ENCODE data around the gene AANAT.

Gene AANAT

DNA sequence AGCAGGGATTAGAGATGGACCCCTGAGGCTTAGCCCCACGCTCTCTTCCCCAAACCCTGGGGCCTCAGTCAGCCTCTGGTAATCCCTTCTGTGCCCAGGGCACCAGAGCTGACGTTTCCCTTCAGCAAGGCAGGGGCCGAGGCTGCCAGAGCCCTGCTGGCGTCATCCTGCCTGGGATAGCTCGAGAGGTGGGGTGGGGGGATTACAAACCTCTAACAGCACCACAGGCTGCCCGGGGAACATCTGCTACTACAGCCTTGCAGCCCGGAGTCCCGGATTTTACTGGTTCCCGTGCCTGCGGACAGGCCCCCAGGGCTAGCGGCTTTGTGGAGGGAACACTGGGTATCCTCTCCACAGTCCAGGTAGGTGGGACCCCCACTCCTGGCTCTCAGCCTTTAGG is at the start of gene AANAT:
Gene AANAT (plus strand): TSS at position 238 of the 400 bp plus-strand sequence. CDS start 1,144 bp downstream, outside the sequence.
- no peak for DNase-seq (ENCODE audit: low read depth, low spot score)

DNA sequence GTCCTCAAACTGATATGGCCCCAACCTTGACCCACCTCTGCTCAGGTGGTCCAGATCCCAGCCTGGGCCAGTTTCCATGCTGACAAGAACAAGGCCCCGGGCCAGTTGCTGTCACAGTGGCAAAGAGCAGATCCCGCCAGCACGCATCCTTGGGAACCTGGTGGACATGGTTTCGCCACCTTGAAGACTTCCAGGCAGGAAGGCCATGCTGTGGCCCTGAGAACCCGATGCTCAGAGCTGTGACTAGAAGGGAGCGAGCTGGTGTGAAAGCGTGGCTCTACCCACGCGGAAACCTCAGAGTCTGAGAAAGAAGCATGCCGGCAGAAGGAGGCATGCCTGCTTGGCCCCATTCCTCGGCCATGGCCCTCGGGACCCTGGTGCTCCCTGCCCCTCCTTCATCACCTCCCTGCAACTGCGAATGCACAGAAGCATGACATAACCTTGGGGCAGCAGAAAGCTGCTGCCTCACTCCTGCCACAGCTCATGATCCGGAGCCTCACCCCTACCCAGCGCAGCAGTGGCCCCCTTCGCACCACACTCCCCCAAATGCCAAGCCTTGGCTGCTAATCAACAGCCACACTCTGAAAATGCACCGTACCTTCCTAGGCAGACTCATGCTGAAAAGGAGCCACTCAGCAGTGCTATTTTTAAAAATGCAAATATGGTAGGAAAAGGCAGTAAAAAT is 47.7 kb upstream of the AANAT start:
- DNase-seq (ENCODE audit: low read depth, low spot score), result no peak

DNA sequence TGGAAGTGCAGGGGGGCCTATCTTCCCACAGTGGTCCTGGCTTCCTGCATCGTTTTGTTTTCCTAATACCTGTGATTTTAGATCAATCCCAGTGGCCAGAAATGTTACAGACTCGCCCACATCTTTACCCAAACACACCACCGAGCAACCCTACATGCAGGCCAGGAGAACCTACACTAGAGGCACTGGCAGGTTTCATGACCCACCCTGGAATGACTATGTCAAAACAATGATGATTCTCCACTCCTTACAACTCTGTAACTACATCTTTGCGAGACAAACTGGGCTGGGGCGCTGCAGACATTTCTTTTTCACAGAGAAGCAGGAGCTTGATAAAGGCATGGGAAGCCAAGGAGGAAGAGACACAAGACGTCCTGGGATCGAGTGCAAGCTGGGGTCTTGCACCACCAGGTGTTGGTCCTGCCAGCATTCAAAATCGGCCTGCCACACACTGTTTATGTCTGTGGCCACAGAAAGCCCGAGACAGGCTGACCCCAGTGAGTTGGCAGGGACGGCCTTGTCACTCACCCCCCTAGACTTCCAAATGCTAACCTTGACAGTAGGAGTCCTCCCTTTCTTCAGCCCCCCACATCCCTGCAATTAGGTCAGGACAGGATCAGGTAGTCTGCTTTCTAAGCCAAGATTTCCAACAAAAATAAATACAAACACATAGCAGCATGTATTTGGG is 46.9 kb upstream of the AANAT start:
- DNase-seq (ENCODE audit: low read depth, low spot score), result no peak

DNA sequence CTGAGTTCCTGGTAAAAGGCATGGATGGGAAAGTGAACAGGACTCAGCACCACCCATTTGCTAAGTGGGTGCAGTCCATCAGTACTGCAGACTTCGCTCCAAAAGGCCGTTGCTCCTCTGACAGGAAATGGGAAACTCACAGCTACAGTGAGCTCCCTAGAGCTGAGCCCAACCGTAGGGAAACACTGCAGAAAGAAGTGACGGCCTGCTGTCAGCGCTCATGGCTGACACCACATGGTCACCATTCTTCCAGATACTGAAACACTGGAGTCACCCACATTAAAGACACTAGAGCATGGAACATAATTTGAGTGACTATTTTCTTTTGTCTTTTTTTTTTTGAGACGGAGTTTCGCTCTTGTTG is 46.4 kb upstream of the AANAT start:
- no peak for DNase-seq (ENCODE audit: low read depth, low spot score)

DNA sequence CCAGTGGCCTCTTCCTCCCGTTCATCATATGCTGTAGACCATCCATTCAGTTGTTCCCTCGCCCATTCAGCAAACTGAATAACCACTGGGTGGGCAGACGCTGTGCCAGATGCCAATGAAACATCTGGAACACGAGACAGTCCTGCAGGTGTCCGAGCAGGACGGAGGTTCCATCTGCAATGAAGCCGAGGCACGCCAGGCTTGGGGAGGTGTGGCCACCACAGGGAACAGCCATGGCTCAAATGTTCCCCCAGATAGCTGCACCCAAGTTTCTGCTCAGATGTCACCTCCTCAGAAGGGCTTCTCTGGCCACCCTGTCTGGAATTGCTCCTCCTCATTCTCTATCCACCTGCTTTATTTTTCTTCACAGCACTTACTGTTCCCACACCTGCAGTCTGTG is 45.0 kb upstream of the AANAT start:
- no peak for DNase-seq (ENCODE audit: low read depth, low spot score)

DNA sequence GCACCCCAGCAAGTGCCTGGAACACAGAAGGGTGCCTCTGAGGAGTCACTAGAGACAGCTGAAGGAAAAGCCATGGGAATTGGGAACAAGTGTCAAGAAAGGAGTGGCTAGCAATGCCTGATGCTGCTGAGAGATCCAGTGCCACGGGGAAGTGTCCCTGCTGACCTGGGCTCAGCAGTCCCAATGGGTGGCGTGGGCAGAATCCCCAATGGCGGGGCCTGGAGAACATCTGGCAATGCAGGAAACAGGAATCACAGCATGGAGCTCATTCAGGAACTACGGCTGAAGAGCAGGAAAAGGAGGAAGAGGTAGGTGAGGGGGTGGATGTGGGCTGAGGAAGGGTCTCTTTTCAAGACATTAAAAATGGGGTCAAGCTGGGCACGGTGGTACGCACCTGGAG is 44.5 kb upstream of the AANAT start:
- DNase-seq (ENCODE audit: low read depth, low spot score), result no peak

DNA sequence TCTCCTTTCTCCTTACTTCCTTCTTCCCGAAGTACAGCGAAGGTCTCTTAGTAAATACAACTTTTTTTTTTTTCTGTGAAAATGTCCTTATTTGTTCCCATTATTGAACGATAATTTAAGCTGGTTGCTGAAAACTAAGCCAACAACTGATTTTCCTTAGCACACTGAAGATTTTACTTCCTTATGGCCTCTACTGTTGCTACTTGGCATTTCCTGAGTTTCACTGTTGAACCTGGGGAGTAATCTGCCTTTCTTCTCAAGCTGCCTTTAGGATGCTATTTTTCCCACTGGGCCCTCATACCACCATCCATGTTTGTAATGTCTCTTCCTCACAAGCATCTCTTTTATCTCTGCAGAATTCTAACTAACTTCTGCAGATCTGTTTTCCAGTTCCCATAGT is 40.5 kb upstream of the AANAT start:
- DNase-seq (ENCODE audit: low read depth, low spot score), result no peak

DNA sequence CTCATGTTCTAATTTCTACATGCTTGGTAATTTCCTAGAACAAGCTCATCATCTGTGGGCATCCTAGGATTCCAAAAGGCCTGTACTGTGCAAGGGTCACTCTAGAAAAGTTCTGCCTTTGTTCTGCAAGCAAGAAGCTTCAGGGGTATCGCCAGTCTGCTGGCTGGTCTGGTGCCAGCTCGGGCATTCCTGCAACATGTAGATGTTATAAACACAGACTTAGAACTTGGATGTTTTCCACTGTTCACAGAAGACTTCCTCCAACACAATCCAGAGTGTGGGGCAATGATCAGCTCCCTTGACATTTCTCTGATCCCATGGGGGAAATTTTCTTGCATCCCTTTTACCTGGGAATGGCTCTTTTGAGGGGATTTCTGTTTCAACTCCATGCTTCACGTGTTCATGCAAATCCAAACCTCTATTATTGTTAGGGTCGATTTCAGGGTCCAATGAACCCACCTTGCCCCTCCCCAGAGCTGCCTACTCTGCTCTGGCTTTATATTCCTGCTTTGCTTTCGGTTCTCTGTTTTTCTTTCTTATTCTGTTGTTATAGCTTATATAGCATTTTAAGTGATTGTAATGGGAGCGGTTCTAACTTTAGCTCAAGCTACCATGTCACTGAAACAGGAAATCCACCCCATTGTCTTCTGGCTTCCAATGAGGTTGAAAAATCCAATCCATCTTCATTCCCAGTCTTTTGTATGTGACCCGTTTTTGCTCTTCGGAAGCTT is 39.7 kb upstream of the AANAT start:
- DNase-seq (ENCODE audit: low read depth, low spot score), result no peak

DNA sequence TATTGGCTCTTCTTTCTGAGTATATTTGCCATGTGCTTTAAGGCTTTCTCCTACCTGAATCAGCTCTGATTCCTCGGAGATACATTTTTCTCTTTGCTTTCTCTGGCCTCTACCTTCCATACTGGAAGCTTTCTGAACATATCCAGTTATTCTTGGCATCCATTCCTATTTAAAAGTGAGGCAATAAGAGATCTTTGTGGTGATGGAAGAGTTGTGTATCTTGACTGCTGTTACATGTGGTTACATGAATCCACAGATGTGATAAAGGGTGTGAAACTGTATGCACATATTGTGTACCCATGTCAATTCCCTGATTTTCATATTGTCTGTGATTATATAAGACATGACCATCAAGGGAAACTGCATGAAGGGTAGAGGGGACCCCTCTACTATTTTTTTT is 38.9 kb upstream of the AANAT start:
- DNase-seq (ENCODE audit: low read depth, low spot score), result no peak

DNA sequence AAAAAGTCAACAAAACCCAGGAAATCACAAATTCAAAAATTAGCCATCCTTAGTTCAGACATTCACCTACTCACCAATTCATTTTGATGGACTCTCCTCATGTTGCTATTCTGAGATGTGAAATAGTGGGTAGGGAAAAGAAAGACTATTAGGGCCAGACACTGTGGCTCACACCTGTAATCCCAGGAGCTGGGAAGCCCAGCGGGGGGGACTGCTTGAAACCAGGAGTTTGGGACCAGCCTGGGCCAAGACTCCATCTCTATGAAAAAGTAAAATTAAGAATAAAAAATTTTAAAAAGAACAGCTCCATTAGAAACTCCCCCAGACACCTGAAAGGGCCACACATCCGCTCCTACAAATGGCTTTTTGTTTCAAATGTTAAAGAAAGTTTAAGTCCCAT is 35.9 kb upstream of the AANAT start:
- DNase-seq (ENCODE audit: low read depth, low spot score), result no peak

DNA sequence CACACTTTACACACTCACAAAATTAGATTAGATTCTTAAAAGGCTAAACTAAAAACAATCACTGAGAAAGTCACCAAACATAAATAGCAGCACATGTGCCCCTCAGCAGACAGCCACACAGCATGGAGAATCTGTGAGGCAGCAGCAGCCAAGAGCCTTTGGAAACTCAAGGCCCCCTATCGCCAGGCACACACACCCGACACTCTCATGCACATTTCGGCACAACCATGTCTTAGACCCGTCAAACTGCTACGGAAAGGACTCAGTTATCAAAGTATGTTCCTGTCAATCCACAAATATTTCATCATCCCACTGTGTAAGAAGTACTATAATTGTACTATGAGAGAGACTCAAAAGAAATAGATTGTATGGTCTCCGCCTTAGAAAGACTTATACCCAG is 35.4 kb upstream of the AANAT start:
- DNase-seq (ENCODE audit: low read depth, low spot score), result no peak

DNA sequence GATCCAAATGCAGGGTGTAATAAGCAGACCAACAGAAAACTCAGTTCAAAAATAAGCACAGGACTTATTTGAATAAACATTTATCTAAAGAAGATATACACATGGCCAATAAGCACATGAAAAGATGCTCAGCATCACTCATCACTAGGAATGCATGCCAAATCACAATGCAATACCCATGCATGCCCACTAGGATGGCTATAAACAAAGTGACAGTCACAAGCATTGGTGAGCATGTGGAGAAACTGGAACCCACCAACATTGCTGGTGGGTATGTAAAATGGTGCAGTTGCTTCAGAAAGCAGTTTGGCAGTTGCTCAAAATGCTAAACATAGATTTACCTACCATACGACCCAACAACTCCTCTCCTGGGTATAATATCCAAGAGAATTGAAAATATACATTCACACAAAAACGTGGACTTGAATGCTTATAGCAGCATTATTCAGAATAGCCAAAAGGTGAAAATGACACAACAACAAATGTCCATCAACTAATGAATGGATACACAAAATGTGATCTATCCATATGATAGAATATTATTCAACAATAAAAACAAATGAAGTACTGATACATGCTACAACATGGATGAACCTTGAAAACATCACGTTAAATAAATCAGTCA is 34.6 kb upstream of the AANAT start:
- DNase-seq (ENCODE audit: low read depth, low spot score), result no peak

DNA sequence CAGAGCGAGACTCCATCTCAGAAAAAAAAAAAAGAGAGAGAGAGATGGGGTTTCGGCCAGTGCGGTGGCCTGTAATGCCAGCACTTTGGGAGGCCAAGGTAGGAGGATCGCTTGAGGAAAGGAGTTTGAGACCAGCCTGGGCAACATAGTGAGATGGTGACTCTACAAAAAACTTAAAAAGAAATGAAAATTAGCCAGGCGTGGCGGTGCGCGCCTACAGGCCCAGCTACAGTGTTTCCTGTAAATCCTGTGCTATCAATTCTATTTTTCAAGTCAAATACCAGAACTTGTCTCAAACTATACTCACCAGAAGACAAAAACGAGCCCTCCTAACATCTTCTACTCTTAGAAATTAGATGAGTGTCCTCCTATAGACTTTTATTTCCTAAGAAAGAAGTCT is 33.7 kb upstream of the AANAT start:
- DNase-seq (ENCODE audit: low read depth, low spot score), result no peak

DNA sequence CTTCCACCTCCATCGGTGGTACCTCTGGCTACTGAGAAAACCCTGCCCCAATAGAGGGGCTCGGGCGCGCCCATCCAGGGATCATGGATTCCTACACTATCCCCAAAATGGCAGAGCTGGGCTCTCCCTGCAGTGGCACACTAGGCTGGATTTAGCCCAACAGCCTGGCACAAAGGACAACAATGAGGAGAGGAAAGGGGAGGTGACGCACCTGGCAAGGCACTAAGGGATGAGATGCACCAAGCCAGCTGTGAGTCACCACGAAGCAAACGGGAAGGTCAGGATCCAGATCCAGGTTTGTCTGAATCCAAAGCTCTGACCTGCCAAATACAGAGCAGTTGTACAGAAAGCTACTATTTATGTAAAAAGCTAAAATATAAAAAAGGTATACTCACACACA is 32.5 kb upstream of the AANAT start:
- no peak for DNase-seq (ENCODE audit: low read depth, low spot score)

DNA sequence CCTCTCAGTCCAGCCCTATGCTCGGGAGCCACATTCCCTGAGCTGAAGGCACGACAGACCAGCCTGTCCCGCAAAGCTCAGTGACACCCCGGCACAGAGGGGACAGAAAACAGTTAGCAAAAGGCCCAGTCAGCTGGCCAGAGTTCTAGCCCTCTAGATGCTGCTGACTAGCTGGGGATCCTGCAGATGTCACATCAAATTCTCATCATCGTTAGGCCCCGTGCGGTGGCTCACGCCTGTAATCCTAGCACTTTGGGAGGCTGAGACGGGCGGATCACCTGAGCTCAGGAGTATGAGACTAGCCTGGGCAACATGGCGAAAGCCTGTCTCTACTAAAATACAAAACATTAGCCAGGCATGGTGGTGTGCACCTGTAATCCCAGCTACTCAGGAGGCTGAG is 31.7 kb upstream of the AANAT start:
- DNase-seq (ENCODE audit: low read depth, low spot score), result no peak

DNA sequence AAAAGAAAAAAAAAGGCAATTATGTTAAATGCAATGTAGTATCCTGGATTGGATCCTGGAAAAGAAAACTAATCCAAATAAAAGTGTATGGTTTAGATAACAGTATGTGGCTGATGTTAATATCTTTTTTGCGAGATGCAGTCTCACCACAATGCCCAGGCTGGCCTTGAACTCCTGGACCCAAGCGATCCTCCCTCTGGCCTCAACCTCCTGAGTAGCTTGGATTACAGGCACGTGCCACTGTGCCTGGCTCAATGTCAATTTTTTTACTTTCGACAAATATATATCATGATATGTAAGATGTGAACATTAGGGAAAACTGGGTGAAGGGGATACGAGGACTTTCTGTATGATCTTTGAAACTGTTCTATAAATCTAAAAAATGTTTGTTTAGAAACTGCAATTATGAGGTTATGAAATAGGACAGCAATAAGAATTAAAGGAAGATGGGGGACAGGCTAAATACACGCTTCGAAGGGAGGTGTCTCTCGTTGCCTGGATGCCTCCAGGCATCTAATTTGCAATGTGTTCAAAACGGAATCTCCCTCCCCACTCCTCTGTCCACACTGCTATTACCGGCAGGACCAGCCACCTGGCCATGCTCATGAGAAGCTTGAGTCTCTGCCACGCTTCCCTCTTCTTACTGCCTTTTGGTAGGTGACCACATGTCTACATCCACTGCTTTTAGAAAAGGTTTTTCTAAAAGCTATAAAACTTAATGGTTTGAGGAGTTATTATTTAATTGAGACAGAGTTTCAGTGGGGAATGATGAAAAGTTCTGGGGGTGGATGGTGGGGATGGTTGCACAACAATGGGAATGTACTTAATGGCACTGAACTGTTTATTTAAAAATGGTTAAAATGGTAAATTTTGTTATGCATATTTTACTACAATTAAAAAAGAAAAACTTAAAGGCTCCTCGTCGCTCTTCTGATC is 29.7 kb upstream of the AANAT start:
- no peak for DNase-seq (ENCODE audit: low read depth, low spot score)

DNA sequence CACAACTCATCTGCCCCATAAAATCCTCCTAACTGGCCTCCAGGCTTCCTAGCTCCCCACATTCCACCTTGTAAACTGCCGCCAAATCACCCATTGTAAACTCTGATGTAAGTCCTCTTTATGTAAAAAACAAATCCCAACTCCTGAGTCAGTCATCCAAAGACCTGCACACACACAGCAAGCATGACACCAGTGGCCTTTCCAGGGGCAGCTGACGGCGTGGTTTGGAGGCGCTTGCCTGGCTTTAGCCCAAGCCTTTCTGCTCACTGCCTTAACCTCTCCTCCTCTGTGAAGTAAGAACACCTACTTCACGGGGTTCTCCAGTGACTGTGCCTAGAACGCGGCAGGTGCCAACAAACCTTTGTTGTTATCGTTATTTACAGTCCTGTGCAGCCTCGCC is 28.5 kb upstream of the AANAT start:
- DNase-seq (ENCODE audit: low read depth, low spot score), result no peak

DNA sequence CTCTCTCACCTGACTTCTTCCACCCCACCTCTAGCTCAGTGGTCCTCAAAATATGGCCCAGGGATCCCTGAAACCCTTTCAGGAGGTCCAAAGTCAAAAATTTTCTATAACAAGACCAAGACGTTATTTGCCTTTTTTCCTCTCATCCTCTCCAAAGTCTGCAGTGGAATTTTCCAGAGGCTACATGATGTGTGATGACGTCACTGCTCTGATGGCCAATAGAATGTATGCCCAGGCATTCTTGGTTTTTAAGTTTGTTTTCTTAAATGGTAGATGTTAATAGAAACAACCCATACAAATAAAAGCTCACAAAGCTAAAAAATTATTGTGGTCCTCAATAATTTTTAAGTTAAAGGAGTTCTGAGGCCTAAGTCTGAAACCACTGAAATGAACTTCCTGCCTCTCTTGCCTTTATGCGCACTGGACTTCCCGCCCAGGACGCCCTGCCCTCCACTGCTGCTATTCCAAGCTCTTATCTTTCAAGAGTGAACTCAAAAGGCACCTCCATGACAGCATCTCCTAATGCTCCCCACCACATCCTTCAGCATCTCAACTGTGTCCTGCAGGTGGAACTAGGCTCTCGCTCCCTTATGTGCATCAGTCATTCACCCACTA is 28.0 kb upstream of the AANAT start:
- DNase-seq (ENCODE audit: low read depth, low spot score), result no peak

DNA sequence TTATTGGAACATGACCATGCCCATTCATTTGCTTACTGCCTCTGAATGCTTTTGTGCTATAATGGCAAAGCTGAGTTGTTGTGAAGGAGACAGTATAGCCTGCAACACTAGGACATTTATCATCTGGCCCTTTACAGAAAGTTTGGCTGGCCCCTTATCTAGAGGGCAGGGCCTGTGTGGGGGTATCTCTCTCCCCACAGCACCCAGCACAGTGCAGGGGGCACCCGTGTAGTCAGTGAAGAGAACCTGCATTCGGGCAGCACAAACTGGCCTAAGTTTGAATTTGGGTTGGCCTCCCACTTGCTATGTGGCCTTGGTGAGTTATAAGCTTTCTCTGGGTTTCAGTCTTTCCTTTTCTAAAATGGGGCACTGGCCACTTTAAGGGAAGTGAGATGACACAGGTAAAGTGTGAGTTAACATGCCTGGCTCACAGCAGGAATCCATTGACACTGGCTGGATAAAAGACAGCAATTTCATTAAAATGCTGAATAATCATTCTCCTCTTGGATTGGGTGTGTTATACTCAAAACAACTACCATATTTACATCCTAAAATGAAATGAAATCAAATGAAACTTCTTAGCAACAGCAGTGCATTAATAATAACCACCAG is 26.5 kb upstream of the AANAT start:
- DNase-seq (ENCODE audit: low read depth, low spot score), result no peak

DNA sequence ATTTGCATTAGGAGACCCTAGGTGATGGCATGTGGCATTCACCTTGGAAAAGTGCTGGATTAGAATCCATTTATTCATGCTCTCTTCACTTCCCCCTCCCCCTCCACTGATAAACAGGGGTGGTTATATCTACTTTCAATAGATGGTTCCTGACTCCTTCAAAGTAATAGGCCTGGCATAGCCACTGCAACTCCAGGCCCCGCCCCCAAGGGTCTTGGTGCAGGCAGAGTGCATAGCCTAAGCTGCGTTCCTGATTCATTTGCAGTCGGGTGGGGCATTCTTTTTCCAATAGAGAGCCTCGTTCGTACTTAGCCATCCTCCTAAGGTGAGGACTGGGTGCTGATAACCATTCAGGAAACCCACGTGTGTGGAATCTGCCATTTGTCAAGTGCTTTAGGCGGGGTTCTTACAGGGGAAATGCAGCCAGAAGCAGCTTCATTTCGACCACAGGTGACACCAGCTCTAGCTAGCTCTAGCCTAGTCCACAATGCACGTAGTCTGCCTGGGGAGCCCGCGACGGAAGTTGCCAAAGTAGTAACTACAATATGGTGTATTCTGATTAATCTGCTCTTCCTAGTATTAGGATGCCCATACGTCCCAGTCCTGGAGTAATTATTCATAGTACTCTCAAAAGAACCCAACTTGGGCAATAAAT is 25.6 kb upstream of the AANAT start:
- no peak for DNase-seq (ENCODE audit: low read depth, low spot score)

Measured in activated naive CD8-positive, alpha-beta T cell treated with anti-CD3 and anti-CD28 coated beads, Interleukin-2, amount 50 U/mL, for 16 hours (primary cell).